Measurements from ENCODE around the gene OPCML.

The OPCML gene

DNA sequence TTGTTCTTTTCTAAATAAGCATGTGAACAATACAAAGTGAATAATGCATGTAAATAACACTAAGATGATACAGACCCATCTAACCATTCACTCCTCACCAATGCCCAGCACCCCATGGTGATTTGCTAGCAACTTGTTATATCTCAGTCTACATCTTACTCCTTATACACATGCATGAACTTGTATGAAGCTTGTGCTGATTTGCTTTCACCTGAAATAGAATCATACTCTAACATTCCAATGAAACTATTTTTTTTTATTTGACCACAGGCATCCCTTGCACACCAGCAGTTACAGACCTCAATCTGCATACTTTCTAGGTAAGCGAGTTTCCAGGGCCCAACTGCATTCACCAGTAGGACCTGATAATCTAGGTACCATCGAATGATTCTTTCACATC is 873.6 kb downstream of the OPCML start:
- H3K4me3 ChIP-seq (ENCODE audit: low read depth, low read length, poor library complexity, severe bottlenecking), result no peak overlapping the region
- TF ChIP-seq, protein P1, sequence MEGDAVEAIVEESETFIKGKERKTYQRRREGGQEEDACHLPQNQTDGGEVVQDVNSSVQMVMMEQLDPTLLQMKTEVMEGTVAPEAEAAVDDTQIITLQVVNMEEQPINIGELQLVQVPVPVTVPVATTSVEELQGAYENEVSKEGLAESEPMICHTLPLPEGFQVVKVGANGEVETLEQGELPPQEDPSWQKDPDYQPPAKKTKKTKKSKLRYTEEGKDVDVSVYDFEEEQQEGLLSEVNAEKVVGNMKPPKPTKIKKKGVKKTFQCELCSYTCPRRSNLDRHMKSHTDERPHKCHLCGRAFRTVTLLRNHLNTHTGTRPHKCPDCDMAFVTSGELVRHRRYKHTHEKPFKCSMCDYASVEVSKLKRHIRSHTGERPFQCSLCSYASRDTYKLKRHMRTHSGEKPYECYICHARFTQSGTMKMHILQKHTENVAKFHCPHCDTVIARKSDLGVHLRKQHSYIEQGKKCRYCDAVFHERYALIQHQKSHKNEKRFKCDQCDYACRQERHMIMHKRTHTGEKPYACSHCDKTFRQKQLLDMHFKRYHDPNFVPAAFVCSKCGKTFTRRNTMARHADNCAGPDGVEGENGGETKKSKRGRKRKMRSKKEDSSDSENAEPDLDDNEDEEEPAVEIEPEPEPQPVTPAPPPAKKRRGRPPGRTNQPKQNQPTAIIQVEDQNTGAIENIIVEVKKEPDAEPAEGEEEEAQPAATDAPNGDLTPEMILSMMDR (IDR thresholded peaks at IDR 0.05; ENCODE audit: low read length), result no peak
- no peak for TF ChIP-seq EZH2 (IDR thresholded peaks at IDR 0.05; ENCODE audit: borderline replicate concordance, low read length)
- H3K79me2 ChIP-seq (ENCODE audit: insufficient read depth, low read length), result no peaks in the 10 kb centered on the region
- H3K9me2 ChIP-seq (ENCODE audit: low read depth, low read length), result no peaks in the 10 kb centered on the region
- no peak overlapping the region for H3K27ac ChIP-seq (ENCODE audit: low read depth, low read length, poor library complexity, severe bottlenecking)
- no peaks in the 10 kb centered on the region for H3K4me1 ChIP-seq (ENCODE audit: insufficient read depth, low read length, severe bottlenecking)
- H3K27me3 ChIP-seq (ENCODE audit: insufficient read depth, low read length), result no peaks in the 10 kb centered on the region
- no peaks in the 10 kb centered on the region for H4K20me1 ChIP-seq (ENCODE audit: insufficient read depth, low read length)
- no peak overlapping the region for H2AFZ ChIP-seq (ENCODE audit: low read length)
- no peaks in the 10 kb centered on the region for H3F3A ChIP-seq (ENCODE audit: insufficient read depth, low read length)
- no peak overlapping the region for H3K9ac ChIP-seq (ENCODE audit: low read length)
- H3K36me3 ChIP-seq (ENCODE audit: insufficient read depth, low read length), result no peaks in the 10 kb centered on the region
- no peak overlapping the region for H3K4me2 ChIP-seq (ENCODE audit: low read length)
- no peaks in the 10 kb centered on the region for H3K9me3 ChIP-seq (ENCODE audit: low read length)

DNA sequence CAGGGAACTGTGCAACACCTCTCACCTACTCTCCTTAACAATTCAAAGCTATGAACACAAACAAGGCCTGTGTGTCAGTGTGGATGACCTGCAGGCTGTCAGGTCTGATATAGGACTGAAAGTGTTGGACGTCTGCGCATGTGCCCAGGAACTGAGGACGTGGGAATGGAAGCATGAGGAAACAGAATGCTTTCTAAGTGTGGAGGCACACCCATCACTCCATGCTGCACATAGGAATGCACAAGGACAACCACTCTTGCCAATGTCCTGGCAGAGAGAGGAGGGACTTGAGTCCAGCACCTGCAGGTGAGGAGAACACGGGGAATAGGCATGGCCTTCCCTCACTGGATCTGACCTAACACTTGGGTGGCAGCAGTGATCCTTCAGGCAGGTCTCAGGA is 874.3 kb downstream of the OPCML start:
- Histone ChIP-seq H3F3A (ENCODE audit: insufficient read depth, low read length) (no peaks in the 10 kb centered on the region), H3K4me3 (ENCODE audit: low read depth, low read length, poor library complexity, severe bottlenecking) (no peak overlapping the region), H3K79me2 (ENCODE audit: insufficient read depth, low read length) (no peaks in the 10 kb centered on the region), H3K9me3 (ENCODE audit: low read length) (no peaks in the 10 kb centered on the region), H3K27me3 (ENCODE audit: insufficient read depth, low read length) (no peaks in the 10 kb centered on the region), H3K4me2 (ENCODE audit: low read length) (no peak overlapping the region), H3K27ac (ENCODE audit: low read depth, low read length, poor library complexity, severe bottlenecking) (no peak overlapping the region), H3K9ac (ENCODE audit: low read length) (no peak overlapping the region), H2AFZ (ENCODE audit: low read length) (no peak overlapping the region), H3K36me3 (ENCODE audit: insufficient read depth, low read length) (no peaks in the 10 kb centered on the region), H4K20me1 (ENCODE audit: insufficient read depth, low read length) (no peaks in the 10 kb centered on the region), H3K9me2 (ENCODE audit: low read depth, low read length) (no peaks in the 10 kb centered on the region), H3K4me1 (ENCODE audit: insufficient read depth, low read length, severe bottlenecking) (no peaks in the 10 kb centered on the region)
- TF ChIP-seq, protein P1 (IDR thresholded peaks at IDR 0.05; ENCODE audit: low read length), result no peak

- no peaks in the 10 kb centered on the region for H3K4me1 ChIP-seq (ENCODE audit: insufficient read depth, low read length, severe bottlenecking)
- no peaks in the 10 kb centered on the region for H3K27me3 ChIP-seq (ENCODE audit: insufficient read depth, low read length)
- H3F3A ChIP-seq (ENCODE audit: insufficient read depth, low read length), result no peaks in the 10 kb centered on the region
- no peaks in the 10 kb centered on the region for H3K9me3 ChIP-seq (ENCODE audit: low read length)
- no peak overlapping the region for H3K27ac ChIP-seq (ENCODE audit: low read depth, low read length, poor library complexity, severe bottlenecking)
- TF ChIP-seq EZH2 (IDR thresholded peaks at IDR 0.05; ENCODE audit: borderline replicate concordance, low read length), result no peak
- TF ChIP-seq, protein P1 (IDR thresholded peaks at IDR 0.05; ENCODE audit: low read length), result no peak
- no peak overlapping the region for H3K4me3 ChIP-seq (ENCODE audit: low read depth, low read length, poor library complexity, severe bottlenecking)
- no peaks in the 10 kb centered on the region for H3K36me3 ChIP-seq (ENCODE audit: insufficient read depth, low read length)
- H3K79me2 ChIP-seq (ENCODE audit: insufficient read depth, low read length), result no peaks in the 10 kb centered on the region
- H4K20me1 ChIP-seq (ENCODE audit: insufficient read depth, low read length), result no peaks in the 10 kb centered on the region
- no peak overlapping the region for H3K9ac ChIP-seq (ENCODE audit: low read length)
- no peaks in the 10 kb centered on the region for H3K9me2 ChIP-seq (ENCODE audit: low read depth, low read length)
- no peak overlapping the region for H2AFZ ChIP-seq (ENCODE audit: low read length)
- H3K4me2 ChIP-seq (ENCODE audit: low read length), result no peak overlapping the region
Measured at GRCh38 chr11:132655187-132655855, 877.0 kb downstream of the OPCML start.

Measured in OCI-LY1 (cell line).